Measurements from ENCODE around the gene OR2A2. TPM values are rescaled to one million over a fixed set of nuclear protein-coding genes. Genes with fewer than 3 reads are reported as not detected.

OR2A2 gene
- total RNA-seq, 6 donors from 2014 or later, result not detected

DNA sequence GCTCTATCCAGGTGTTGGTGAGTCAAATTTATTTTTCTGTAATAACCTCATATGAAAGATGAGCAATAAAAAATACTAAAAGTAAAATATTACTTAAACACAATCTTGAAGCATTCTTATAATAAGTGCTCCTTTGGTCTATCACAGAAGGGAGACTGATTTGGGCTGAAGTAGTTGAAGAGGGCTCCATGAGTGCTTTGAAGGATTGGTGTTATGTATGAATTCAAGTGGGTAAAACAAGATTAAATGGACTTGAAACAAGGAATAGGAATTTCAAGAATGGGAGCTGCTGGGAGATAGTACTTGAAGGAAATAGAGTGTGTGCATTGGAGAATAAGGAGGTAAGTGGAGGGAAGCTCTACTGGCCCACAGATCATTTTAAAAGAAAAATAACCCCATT lies 7.3 kb upstream of the OR2A2 start:
- H3K27ac ChIP-seq, result no peak overlapping the region
- no peaks in the 10 kb centered on the region for H3K4me1 ChIP-seq
- no peak overlapping the region for H3K4me3 ChIP-seq
- H3K36me3 ChIP-seq, result no peaks in the 10 kb centered on the region
- H3K9me3 ChIP-seq, result no peaks in the 10 kb centered on the region
- TF ChIP-seq POLR2A (IDR thresholded peaks at IDR 0.05), result no peak
- ATAC-seq (ENCODE audit: low FRiP score in 2 of 2) (no peak), DNase-seq (no peak)
- no peaks in the 10 kb centered on the region for H3K27me3 ChIP-seq

DNA sequence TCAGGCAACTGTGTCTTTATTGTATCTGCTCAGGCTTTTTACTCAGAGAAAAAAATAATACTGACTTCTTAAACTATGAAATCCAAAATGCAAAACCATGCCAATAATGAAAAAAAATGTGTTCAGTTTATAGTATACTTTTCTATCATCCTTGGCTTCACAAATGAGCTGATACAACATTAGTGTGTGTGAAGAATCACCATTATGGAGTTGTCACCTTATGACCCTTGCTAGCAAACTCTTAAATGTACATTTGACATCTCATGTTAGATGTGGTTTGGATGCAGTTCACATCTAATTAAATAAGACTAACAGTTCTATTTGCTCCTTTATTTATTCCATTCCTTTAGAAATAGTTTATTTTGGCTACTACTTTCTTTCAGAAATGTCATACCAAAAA lies 4.2 kb upstream of the OR2A2 start:
- ATAC-seq (ENCODE audit: low FRiP score in 2 of 2), result no peak
- H3K27ac ChIP-seq, result no peak overlapping the region
- H3K4me3 ChIP-seq, result no peak overlapping the region
- TF ChIP-seq, protein P1, sequence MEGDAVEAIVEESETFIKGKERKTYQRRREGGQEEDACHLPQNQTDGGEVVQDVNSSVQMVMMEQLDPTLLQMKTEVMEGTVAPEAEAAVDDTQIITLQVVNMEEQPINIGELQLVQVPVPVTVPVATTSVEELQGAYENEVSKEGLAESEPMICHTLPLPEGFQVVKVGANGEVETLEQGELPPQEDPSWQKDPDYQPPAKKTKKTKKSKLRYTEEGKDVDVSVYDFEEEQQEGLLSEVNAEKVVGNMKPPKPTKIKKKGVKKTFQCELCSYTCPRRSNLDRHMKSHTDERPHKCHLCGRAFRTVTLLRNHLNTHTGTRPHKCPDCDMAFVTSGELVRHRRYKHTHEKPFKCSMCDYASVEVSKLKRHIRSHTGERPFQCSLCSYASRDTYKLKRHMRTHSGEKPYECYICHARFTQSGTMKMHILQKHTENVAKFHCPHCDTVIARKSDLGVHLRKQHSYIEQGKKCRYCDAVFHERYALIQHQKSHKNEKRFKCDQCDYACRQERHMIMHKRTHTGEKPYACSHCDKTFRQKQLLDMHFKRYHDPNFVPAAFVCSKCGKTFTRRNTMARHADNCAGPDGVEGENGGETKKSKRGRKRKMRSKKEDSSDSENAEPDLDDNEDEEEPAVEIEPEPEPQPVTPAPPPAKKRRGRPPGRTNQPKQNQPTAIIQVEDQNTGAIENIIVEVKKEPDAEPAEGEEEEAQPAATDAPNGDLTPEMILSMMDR (IDR thresholded peaks at IDR 0.05), result no peak
- TF ChIP-seq POLR2A (IDR thresholded peaks at IDR 0.05) (no peak), EP300 (IDR thresholded peaks at IDR 0.05) (no peak), POLR2AphosphoS5 (IDR thresholded peaks at IDR 0.05) (no peak)
- no peak for DNase-seq
- H3K9me3 ChIP-seq, result no peaks in the 10 kb centered on the region
- no peaks in the 10 kb centered on the region for H3K36me3 ChIP-seq
- H3K27me3 ChIP-seq, result no peaks in the 10 kb centered on the region
- no peaks in the 10 kb centered on the region for H3K4me1 ChIP-seq

DNA sequence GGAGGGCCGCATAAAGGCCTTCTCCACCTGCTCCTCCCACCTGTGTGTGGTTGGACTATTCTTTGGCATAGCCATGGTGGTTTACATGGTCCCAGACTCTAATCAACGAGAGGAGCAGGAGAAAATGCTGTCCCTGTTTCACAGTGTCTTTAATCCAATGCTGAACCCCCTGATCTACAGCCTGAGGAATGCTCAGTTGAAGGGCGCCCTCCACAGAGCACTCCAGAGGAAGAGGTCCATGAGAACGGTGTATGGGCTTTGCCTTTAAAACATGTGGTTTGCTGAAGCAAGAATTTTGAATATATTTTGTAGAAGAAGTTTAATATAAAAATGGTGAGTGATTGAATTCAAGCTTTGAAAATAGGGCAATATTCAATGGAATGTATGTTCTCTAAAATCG lies 889 bp downstream of the OR2A2 start:
- H3K9me3 ChIP-seq, result no peaks in the 10 kb centered on the region
- TF ChIP-seq, protein P1 (IDR thresholded peaks at IDR 0.05), result no peak
- TF ChIP-seq POLR2A (IDR thresholded peaks at IDR 0.05) (no peak), EP300 (IDR thresholded peaks at IDR 0.05) (no peak), POLR2AphosphoS5 (IDR thresholded peaks at IDR 0.05) (no peak)
- H3K4me1 ChIP-seq, result no peaks in the 10 kb centered on the region
- DNase-seq, result no peak
- no peaks in the 10 kb centered on the region for H3K36me3 ChIP-seq
- no peak overlapping the region for H3K4me3 ChIP-seq
- H3K27me3 ChIP-seq, result no peaks in the 10 kb centered on the region
- no peak overlapping the region for H3K27ac ChIP-seq
- WGBS, 2 donors, result 68 to 81% methylated on average over 5 of the region's 5 CpGs
- ATAC-seq (ENCODE audit: low FRiP score in 2 of 2), result no peak

DNA sequence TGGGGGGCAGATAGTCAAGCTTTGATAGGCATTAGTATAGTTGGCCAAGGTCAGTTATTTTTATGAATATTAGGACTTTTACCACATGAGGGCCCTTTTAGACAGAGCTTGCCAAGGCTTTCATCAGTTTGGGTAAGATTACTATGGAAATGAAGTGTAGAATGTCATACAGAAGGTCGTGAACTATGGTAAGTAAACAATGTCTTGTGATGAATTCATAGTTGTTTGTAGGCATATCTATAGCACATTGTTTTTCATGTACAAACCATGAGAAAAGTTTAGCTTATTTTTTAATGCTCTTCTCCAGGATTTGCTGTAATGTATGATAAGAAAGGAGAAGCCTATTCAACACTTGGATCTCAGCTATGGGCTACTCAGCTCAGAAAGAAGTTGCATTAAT lies 4.3 kb downstream of the OR2A2 start:
- TF ChIP-seq POLR2AphosphoS5 (IDR thresholded peaks at IDR 0.05) (no peak), EP300 (IDR thresholded peaks at IDR 0.05) (no peak), POLR2A (IDR thresholded peaks at IDR 0.05) (no peak)
- TF ChIP-seq, protein P1 (IDR thresholded peaks at IDR 0.05), result no peak
- no peak for ATAC-seq (ENCODE audit: low FRiP score in 2 of 2)
- no peak overlapping the region for H3K27ac ChIP-seq
- no peaks in the 10 kb centered on the region for H3K9me3 ChIP-seq
- H3K4me1 ChIP-seq, result no peaks in the 10 kb centered on the region
- H3K36me3 ChIP-seq, result no peaks in the 10 kb centered on the region
- no peak for DNase-seq
- no peaks in the 10 kb centered on the region for H3K27me3 ChIP-seq
- H3K4me3 ChIP-seq, result no peak overlapping the region
- WGBS, 2 donors, result 33 to 41% methylated on average over 1 of the region's 1 CpG

DNA sequence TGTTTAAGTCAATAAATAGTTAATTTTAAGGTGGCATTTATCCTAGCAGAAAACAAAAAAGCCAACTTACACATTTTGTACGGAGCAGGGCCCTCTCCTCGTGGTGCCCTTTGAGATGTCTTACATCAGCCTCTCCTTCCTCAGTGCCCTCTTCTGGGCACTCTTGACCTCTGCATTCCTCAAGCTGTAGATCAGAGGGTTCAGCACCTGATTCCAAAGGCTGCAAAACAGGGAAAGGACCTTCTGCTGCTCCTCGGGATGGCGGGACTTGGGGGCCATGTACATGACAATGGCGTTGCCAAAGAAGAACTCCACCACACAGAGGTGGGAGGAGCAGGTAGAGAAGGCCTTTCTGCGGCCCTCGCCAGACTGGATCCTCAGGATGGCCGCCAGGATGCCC lies 9.0 kb downstream of the OR2A2 start:
- no peaks in the 10 kb centered on the region for H3K36me3 ChIP-seq
- TF ChIP-seq, protein P1 (IDR thresholded peaks at IDR 0.05), result no peak
- no peak for TF ChIP-seq POLR2AphosphoS5 (IDR thresholded peaks at IDR 0.05)
- TF ChIP-seq EP300 (IDR thresholded peaks at IDR 0.05), result no peak
- no peak for TF ChIP-seq POLR2A (IDR thresholded peaks at IDR 0.05)
- 62 to 74% methylated on average over 8 of the region's 8 CpGs for WGBS, 2 donors

More for the DNA sequence above, 9.0 kb downstream of the OR2A2 start:
- Histone ChIP-seq H3K9me3 (no peaks in the 10 kb centered on the region), H3K27me3 (no peaks in the 10 kb centered on the region), H3K4me1 (no peaks in the 10 kb centered on the region), H3K4me3 (no peak overlapping the region), H3K27ac (no peak overlapping the region)
- no peak for DNase-seq
- ATAC-seq (ENCODE audit: low FRiP score in 2 of 2), result no peak

Data from upper lobe of left lung (tissue), 6 donors.